Left ventricle myocardium inferior (tissue), 1 donor: ENCODE measurements around the gene ASCC1. TPM values are rescaled to one million over a fixed set of nuclear protein-coding genes. Genes with fewer than 3 reads are reported as not detected.

Experiments used
- DNase-seq: peaks from one replicate; pipeline ENCODE4 v3.0.0-alpha.2; 2020
- H3K27ac ChIP-seq: fragments of 200-600 bp; replicated peaks from 2 replicates; pipeline ENCODE4 v1.8.0; 2021
- H3K27me3 ChIP-seq: fragments of 200-600 bp; 2 replicates; pipeline ENCODE4 v1.8.0; 2021; ENCODE audit warnings: low read depth
- H3K36me3 ChIP-seq: fragments of 200-600 bp; 2 replicates; pipeline ENCODE4 v1.8.0; 2021
- H3K4me1 ChIP-seq: fragments of 200-600 bp; 2 replicates; pipeline ENCODE4 v1.8.0; 2021
- H3K4me3 ChIP-seq: fragments of 200-600 bp; 2 replicates; pipeline ENCODE4 v1.8.0; 2021; ENCODE audit warnings: mild to moderate bottlenecking, moderate library complexity
- H3K9me3 ChIP-seq: fragments of 200-600 bp; replicated peaks from 2 replicates; pipeline ENCODE4 v1.8.0; 2021
- CTCF ChIP-seq: fragments of 200-600 bp; IDR thresholded peaks from 2 replicates; pipeline ENCODE4 v1.8.0; 2021; ENCODE audit warnings: antibody characterized with exemption, mild to moderate bottlenecking, borderline replicate concordance
- intact Hi-C: fragments of 100-400 bp; cut with micrococcal nuclease; formaldehyde crosslinking; loops from one replicate; pipeline ENCODE4 v1.11.0; 2022
- total RNA-seq: library from RNA; stranded (reverse); fragmentation: NEBNext Ultra II Directional; extraction: Animal tissue kit (Norgen Biotek cat#: 25700); gene quantifications from one replicate; pipeline ENCODE4 v1.2.1, GENCODE V29; 2021
- donor health status: DM: no; HTN: yes; CAD: no; lungs with severe emphysema.

The ASCC1 gene
- total RNA-seq, 1 donor from 2014 or later: 37.0 TPM

DNA sequence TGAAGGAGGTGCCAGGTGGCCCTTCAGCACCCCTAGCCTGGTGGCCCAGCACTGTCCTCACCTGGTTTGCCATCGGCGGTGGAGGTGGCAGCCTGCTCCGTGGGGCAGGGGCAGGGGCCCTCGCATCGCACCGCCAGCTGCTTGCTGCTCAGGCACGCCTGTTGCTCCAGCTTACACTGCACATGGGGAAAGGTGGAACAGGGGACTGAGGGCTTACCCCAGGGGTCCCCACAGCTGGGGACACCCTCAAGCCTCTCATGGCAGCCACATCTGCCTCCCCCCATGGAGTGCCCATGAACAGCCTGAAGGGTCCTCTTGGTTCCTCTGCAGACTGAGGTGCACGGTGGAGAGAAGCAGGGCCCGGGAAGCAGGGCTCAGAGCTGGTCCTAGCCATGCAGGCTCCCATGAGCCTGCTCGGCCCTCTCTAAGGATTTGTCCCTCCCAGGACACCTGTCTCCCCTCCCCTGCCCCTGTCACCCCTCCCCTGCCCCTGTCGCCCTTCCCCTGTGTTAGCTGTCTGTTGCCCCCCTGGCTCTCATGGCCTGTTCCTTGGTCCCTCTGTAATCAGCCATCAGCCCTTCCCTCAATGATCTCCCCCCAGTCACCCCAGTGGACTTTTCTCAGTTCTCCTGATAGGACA, 147.8 kb downstream of the ASCC1 start:
- TF ChIP-seq CTCF: no peak
- DNase-seq: no peak
- intact Hi-C loops: no loop called here
- H3K36me3 ChIP-seq: no peaks in the 10 kb centered on the region
- no peak overlapping the region for H3K4me3 ChIP-seq
- no peaks in the 10 kb centered on the region for H3K9me3 ChIP-seq
- no peak overlapping the region for H3K27ac ChIP-seq
- H3K27me3 ChIP-seq: no peaks in the 10 kb centered on the region
- peaks cover 54% of the 10 kb centered on the region for H3K4me1 ChIP-seq

DNA sequence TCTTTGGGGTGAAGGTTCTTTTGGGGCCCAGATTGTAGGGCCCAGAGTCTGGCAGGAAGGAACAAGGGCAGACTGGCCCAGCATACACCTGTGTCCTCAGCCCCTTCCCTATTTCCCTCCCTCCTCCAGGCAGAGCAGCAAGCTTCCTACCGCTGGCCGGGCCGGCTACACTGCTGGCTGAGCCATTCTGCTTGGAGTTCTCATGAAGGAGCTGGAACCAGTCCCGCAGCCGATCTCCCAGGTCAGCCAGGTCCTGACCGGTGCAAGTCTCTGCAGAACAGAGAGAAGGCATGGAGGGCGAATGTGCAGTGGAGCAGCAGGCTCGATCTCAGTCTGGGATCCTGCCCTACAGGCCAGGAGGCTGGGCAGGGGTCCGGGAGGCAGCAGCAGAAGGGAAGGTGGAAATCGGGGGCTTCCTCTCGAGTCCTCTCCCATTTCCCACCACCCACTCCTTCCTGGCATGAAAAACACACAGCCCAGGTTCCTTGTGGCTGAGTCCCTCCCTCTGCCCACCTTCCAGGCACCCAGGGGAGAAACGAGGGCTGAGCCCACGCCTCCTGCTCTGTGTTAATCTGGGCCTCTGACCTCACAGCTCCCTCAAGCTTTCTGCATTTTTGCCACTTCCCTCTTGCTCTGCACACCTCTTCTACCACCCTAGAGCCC, 148.5 kb downstream of the ASCC1 start:
- DNase-seq: no peak
- intact Hi-C loops: no loop called here
- TF ChIP-seq CTCF: no peak

GRCh38 chr10:72066318-72067284, 149.5 kb downstream of the ASCC1 start:
- no peak for TF ChIP-seq CTCF
- no peaks in the 10 kb centered on the region for H3K27me3 ChIP-seq
- H3K9me3 ChIP-seq: no peaks in the 10 kb centered on the region
- H3K4me1 ChIP-seq: peaks cover 53% of the 10 kb centered on the region
- H3K36me3 ChIP-seq: no peaks in the 10 kb centered on the region
- H3K27ac ChIP-seq: no peak overlapping the region
- DNase-seq: peak; percentile 42
- intact Hi-C loops: no loop called here
- H3K4me3 ChIP-seq: no peak overlapping the region

More for the DNA sequence above, 148.5 kb downstream of the ASCC1 start:
- Histone ChIP-seq H3K36me3 (no peaks in the 10 kb centered on the region), H3K27ac (no peak overlapping the region), H3K4me1 (peaks cover 53% of the 10 kb centered on the region), H3K27me3 (no peaks in the 10 kb centered on the region), H3K4me3 (no peak overlapping the region), H3K9me3 (no peaks in the 10 kb centered on the region)

DNA sequence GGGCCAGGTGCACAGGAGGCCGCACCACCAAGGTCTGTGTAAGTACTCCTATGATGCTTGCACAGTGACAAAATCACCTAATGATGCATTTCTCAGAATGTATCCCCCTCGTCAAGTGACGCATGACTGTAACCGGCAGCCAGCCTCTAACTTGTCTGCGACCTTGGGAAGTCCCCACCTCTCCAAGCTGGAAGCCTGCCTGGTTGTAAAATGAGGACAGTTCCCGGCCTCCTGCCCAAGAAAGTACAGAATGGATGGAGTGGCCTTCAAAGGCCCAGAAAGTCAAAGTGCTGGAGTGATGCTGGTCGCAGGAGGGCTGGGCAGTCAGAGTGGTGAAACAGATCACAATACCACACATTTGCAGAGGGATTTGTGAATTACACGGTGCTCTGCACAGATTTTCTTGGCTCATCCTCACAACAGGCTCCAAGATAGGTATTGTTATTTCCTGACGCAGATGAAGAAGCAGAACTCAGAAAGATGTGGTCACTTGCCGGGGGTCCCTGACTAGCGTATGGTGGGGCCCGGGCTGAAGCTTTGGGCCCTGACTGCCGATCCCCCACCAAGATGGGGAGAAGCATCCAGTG, 150.5 kb downstream of the ASCC1 start:
- Histone ChIP-seq H3K36me3 (no peaks in the 10 kb centered on the region), H3K27ac (peak overlapping the region; percentile 27), H3K4me1 (peaks cover 48% of the 10 kb centered on the region), H3K27me3 (no peaks in the 10 kb centered on the region), H3K4me3 (no peak overlapping the region), H3K9me3 (no peaks in the 10 kb centered on the region)
- no peak for TF ChIP-seq CTCF
- DNase-seq: no peak
- intact Hi-C loops: no loop called here

GRCh38 chr10:72063703-72064391, 152.2 kb downstream of the ASCC1 start:
- Histone ChIP-seq H3K27me3 (no peaks in the 10 kb centered on the region), H3K27ac (no peak overlapping the region), H3K36me3 (no peaks in the 10 kb centered on the region), H3K4me1 (peaks cover 37% of the 10 kb centered on the region), H3K9me3 (no peaks in the 10 kb centered on the region), H3K4me3 (no peak overlapping the region)
- intact Hi-C loops: no loop called here
- TF ChIP-seq CTCF: no peak
- no peak for DNase-seq
